HG03039 (cell line): ENCODE results near the gene CHCHD6.

Source experiments
- ATAC-seq: cut with Tn5 transposase; IDR thresholded peaks from one replicate; pipeline ENCODE4 v1.9.1; 2021; ENCODE audit warnings: mild to moderate bottlenecking, moderate library complexity; ENCODE audit not compliant: unreplicated experiment

Gene CHCHD6

GRCh38 chr3:126955004-126955790 lies 251.2 kb downstream of the CHCHD6 start:
- ATAC-seq: peak; percentile 50

GRCh38 chr3:126956361-126956760 lies 252.3 kb downstream of the CHCHD6 start:
- ATAC-seq: no peak

GRCh38 chr3:126956866-126957650 lies 253.0 kb downstream of the CHCHD6 start:
- ATAC-seq: no peak

GRCh38 chr3:126957776-126958637 lies 254.0 kb downstream of the CHCHD6 start:
- ATAC-seq: no peak

GRCh38 chr3:126958638-126959085 lies 254.6 kb downstream of the CHCHD6 start:
- no peak for ATAC-seq

GRCh38 chr3:126959136-126959920 lies 255.3 kb downstream of the CHCHD6 start:
- no peak for ATAC-seq

- ATAC-seq: no peak
Observed at GRCh38 chr3:126959921-126960603, 256.0 kb downstream of the CHCHD6 start.

- no peak for ATAC-seq
Observed at GRCh38 chr3:126960604-126960995, 256.6 kb downstream of the CHCHD6 start.

- ATAC-seq: peak; percentile 40
Observed at GRCh38 chr3:126961191-126961790, 257.3 kb downstream of the CHCHD6 start.

GRCh38 chr3:126961791-126962461 lies 257.9 kb downstream of the CHCHD6 start:
- ATAC-seq: no peak

- no peak for ATAC-seq
Observed at GRCh38 chr3:126962756-126963155, 258.7 kb downstream of the CHCHD6 start.

- ATAC-seq: no peak
Observed at GRCh38 chr3:126963261-126964190, 259.5 kb downstream of the CHCHD6 start.

- ATAC-seq: no peak
Observed at GRCh38 chr3:126964261-126964660, 260.2 kb downstream of the CHCHD6 start.

GRCh38 chr3:126964950-126965349 lies 260.9 kb downstream of the CHCHD6 start:
- no peak for ATAC-seq

- ATAC-seq: no peak
Observed at GRCh38 chr3:126965526-126966080, 261.6 kb downstream of the CHCHD6 start.

GRCh38 chr3:126967386-126967785 lies 263.3 kb downstream of the CHCHD6 start:
- ATAC-seq: no peak
